Mesothelial cell of epicardium (in vitro differentiated cells): Measurements from ENCODE around the gene PNPLA6. TPM values are rescaled to one million over a fixed set of nuclear protein-coding genes. Genes with fewer than 3 reads are reported as not detected.
"Not testable (repeated sequence)": the region's sequence is repeated elsewhere in the genome, so short reads cannot be mapped to it uniquely, and the experiment has no call there.

ENCODE experiments used
- DNase-seq, 2 experiments: peaks; one replicate each; pipeline ENCODE4 v3.0.0; 2021; ENCODE audit warnings: low spot score in 2 of 2; ENCODE audit not compliant: unreplicated experiment in 2 of 2
- H3K27ac Mint-ChIP-seq: 2 replicates; pipeline ENCODE4 v1.8.0; 2021; ENCODE audit warnings: mixed read lengths
- H3K27me3 Mint-ChIP-seq: 2 replicates; pipeline ENCODE4 v1.8.0; 2021; ENCODE audit warnings: low read depth, mixed read lengths
- H3K36me3 Mint-ChIP-seq: 2 replicates; pipeline ENCODE4 v1.8.0; 2021; ENCODE audit warnings: mixed read lengths
- H3K4me1 Mint-ChIP-seq: 2 replicates; pipeline ENCODE4 v1.8.0; 2021; ENCODE audit warnings: mixed read lengths
- H3K4me3 Mint-ChIP-seq: 2 replicates; pipeline ENCODE4 v1.8.0; 2021; ENCODE audit warnings: mild to moderate bottlenecking, moderate library complexity, mixed read lengths
- H3K9me3 Mint-ChIP-seq: 2 replicates; pipeline ENCODE4 v1.8.0; 2021; ENCODE audit warnings: mixed read lengths
- total RNA-seq: library from RNA; stranded (reverse); gene quantifications from 3 replicates; pipeline ENCODE4 v1.2.1, GENCODE V29; 2021
- TF ChIP-seq, protein P1 (sequence below): fragments of 200-600 bp; sonication (generic); IDR thresholded peaks from one replicate; pipeline ENCODE4 v1.5.0; 2021; ENCODE audit warnings: antibody characterized with exemption; ENCODE audit not compliant: unreplicated experiment

PNPLA6 gene
- total RNA-seq, 1 donor from 2014 or later, result 117 TPM

DNA sequence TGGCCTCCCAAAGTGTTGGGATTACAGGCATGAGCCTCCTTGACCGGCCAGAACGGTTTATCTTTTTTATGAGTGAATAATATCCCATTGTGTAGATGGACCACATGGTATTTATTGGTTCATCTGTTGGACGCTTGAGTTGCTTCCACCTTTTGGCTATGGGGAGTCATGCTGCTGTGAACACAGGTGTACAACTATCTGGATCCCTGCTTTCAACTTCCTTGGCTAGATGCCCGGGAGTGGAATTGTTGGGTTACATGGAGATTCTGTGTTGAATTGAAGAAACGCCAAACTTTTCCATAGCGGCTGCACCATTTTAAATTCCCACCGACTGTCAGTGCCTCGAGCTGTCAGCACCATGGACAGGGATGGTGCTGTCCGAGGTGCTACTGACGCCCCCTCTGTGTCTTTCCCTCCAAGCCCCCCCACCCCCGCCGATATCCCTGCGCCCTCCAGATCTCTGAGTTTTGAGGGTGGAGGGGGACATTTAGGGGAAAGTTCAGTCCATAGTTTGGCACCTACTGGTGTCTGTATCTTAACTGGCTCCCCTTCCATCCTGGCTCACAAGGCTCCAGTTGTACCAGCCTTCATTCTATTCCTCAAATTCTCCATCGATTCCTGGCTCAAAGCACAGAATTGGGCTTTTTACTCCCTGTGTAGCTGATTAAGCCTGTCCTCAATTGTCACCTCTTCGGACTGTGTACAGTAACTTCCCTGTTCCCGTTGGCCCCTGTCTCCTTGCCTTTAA lies 27.3 kb downstream of the PNPLA6 start:
- Mint-ChIP-seq H3K36me3 (peaks cover 17% of the 10 kb centered on the region), H3K9me3 (no peaks in the 10 kb centered on the region), H3K4me1 (no peaks in the 10 kb centered on the region), H3K27me3 (no peaks in the 10 kb centered on the region), H3K4me3 (no peak overlapping the region), H3K27ac (no peak overlapping the region)
- TF ChIP-seq, protein P1, sequence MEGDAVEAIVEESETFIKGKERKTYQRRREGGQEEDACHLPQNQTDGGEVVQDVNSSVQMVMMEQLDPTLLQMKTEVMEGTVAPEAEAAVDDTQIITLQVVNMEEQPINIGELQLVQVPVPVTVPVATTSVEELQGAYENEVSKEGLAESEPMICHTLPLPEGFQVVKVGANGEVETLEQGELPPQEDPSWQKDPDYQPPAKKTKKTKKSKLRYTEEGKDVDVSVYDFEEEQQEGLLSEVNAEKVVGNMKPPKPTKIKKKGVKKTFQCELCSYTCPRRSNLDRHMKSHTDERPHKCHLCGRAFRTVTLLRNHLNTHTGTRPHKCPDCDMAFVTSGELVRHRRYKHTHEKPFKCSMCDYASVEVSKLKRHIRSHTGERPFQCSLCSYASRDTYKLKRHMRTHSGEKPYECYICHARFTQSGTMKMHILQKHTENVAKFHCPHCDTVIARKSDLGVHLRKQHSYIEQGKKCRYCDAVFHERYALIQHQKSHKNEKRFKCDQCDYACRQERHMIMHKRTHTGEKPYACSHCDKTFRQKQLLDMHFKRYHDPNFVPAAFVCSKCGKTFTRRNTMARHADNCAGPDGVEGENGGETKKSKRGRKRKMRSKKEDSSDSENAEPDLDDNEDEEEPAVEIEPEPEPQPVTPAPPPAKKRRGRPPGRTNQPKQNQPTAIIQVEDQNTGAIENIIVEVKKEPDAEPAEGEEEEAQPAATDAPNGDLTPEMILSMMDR, result no peak
- no peak for DNase-seq

DNA sequence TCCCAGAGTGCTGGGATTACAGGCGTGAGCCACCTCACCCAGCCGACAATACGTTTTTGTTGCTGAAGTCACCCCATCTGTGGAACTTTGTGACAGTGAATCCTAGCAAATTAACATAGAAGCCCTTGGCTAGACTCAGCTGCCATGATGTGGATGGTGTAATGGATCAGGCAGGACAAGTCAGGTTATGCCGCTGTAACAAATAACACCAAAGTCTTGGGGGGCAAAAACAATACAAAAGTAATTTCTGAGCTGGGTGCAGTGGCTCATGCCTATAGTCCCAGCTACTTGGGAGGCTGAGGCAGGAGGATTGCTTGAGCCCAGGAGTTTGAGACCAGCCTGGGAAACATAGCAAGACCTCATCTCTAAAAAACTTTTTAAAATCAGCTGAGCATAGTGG lies 29.3 kb downstream of the PNPLA6 start:
- Mint-ChIP-seq H3K4me3 (no peak overlapping the region), H3K27me3 (no peaks in the 10 kb centered on the region), H3K9me3 (no peaks in the 10 kb centered on the region), H3K36me3 (peaks cover 5% of the 10 kb centered on the region), H3K4me1 (no peaks in the 10 kb centered on the region), H3K27ac (no peak overlapping the region)
- TF ChIP-seq, protein P1, result no peak
- DNase-seq, result no peak

DNA sequence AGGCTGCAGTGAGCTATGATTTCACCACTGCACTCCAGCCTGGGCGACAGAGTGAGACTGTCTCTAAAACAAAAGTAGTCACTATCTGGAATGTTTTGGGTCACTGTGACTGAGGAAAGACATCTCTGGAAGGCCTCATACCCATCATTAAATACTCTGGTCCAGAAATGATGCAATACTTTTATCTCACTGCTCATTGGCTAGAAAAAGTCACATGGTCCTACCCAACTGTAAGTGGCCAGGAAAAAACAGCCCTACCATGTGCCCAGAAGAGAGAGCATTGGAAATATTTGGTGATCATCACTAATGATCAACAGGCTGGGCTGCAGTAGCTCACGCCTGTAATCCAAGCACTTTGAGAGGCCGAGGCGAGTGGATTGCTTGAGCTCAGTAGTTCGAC lies 29.8 kb downstream of the PNPLA6 start:
- no peaks in the 10 kb centered on the region for H3K4me1 Mint-ChIP-seq
- H3K27ac Mint-ChIP-seq, result no peak overlapping the region
- H3K9me3 Mint-ChIP-seq, result no peaks in the 10 kb centered on the region
- no peaks in the 10 kb centered on the region for H3K27me3 Mint-ChIP-seq
- no peak for DNase-seq
- TF ChIP-seq, protein P1, result no peak
- H3K4me3 Mint-ChIP-seq, result no peak overlapping the region
- H3K36me3 Mint-ChIP-seq, result peaks cover 2% of the 10 kb centered on the region

DNA sequence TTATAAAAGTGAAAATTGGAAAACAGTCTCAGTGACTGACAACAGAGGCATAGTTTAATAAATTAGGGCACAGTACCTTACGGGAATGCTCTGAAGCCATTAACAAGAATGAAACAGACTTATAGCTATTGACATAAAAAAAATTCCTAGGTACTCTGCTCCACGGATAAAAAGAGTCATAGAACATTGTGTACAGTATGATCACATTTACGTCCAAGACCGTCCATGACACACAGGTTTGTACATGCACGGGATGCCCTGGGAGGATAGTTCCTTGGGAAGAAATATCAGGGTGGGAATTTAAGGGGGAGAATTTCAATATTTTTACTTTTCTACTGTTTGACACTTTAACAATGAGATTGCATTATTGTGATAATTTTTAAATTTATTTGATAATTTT lies 35.2 kb downstream of the PNPLA6 start:
- H3K27ac Mint-ChIP-seq, result no peak overlapping the region
- H3K36me3 Mint-ChIP-seq, result no peaks in the 10 kb centered on the region
- TF ChIP-seq, protein P1, result no peak

DNA sequence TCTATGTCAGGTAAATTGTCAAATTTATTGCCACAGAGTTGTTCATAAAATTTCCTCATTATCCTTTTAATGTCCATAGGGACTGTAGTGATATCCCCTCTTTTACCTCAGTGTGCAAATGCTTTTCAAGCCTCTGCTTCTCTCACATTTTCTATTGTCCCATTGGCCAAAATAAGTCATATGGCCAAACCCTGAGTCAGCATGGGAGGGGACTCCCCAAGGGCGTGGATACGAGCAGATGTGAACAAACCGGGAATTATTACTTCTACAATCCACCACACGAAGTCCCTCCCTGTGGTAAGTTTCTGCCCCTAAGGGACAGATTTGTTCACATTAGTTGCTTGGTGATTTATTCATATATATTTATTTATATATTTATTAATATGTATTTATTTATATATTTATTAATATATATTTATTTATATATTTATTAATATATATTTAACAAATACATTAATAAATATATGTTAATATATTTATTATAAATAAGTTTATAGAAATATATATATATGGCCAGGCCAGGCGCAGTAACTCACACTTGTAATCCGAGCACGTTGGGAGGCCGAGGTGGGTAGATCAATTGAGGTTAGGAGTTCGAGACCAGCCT lies 40.0 kb downstream of the PNPLA6 start:
- Mint-ChIP-seq H3K9me3 (no peaks in the 10 kb centered on the region), H3K27ac (no peak overlapping the region), H3K27me3 (peaks cover 44% of the 10 kb centered on the region), H3K36me3 (no peaks in the 10 kb centered on the region), H3K4me3 (no peak overlapping the region), H3K4me1 (no peaks in the 10 kb centered on the region)
- DNase-seq, result no peak
- TF ChIP-seq, protein P1, result no peak

More for the DNA sequence above, 35.2 kb downstream of the PNPLA6 start:
- Mint-ChIP-seq H3K27me3 (peaks cover 11% of the 10 kb centered on the region), H3K4me3 (no peak overlapping the region), H3K9me3 (no peaks in the 10 kb centered on the region), H3K4me1 (no peaks in the 10 kb centered on the region)
- DNase-seq, result no peak

DNA sequence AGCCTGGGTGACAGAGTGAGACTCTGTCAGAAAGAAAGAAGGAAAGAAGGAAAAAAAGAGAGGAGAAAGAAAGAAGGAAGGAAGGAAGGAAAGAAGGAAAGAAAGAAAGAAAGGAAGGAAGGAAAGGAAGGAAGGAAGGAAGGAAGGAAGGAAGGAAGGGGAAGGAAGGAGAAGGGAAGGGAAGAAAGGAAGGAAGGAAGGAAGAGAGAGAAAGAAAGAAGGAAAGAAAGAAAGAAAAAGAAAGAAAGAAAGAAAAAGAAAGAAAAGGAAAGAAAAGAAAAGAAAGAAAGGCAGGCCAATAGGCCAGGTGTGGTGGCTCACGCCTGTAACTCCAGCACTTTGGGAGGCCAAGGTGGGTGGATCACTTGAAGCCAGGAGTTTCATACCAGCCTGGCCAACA lies 41.9 kb downstream of the PNPLA6 start:
- not testable (repeated sequence) for H3K9me3 Mint-ChIP-seq, H3K36me3 Mint-ChIP-seq, H3K4me1 Mint-ChIP-seq, H3K4me3 Mint-ChIP-seq, DNase-seq, H3K27ac Mint-ChIP-seq
- H3K27me3 Mint-ChIP-seq, result peaks cover 56% of the 10 kb centered on the region
